Naive thymus-derived CD4-positive, alpha-beta T cell (primary cell): ENCODE measurements around the gene TRMT5. TPM values are rescaled to one million over a fixed set of nuclear protein-coding genes. Genes with fewer than 3 reads are reported as not detected.

Experiments used
- ATAC-seq: fragments of 150-1000 bp; cut with Tn5 transposase; 2 replicates; pipeline ENCODE4 v1.10.0; 2021; ENCODE audit warnings: mild to moderate bottlenecking, moderate library complexity
- CTCF ChIA-PET: fragments of 350-600 bp; sonication (Branson Sonifier 250); formaldehyde crosslinking; loops from one replicate; lab custom pipeline; 2021; ENCODE audit warnings: antibody characterized with exemption; lab: Charles Lee
- POLR2A ChIA-PET: fragments of 350-600 bp; sonication (Branson Sonifier 250); formaldehyde crosslinking; loops from one replicate; lab custom pipeline; 2021; ENCODE audit warnings: antibody characterized with exemption, inconsistent platforms; lab: Charles Lee
- DNase-seq, 9 donors: peaks; one replicate each; pipeline versions ENCODE4 v3.0.0 to v3.0.0-alpha.2; 2020 to 2022; ENCODE audit warnings: mixed read lengths in 1 of 9
- H3K27ac ChIP-seq: one replicate; pipeline ENCODE4 v1.7.0; 2013; ENCODE audit warnings: mild to moderate bottlenecking, low read depth, low read length, moderate library complexity
- H3K27me3 ChIP-seq, 2 donors: one replicate each; pipeline ENCODE4 v1.7.0; 2013; ENCODE audit warnings: low read length in 2 of 2, mild to moderate bottlenecking in 2 of 2, moderate library complexity in 2 of 2; ENCODE audit not compliant: control insufficient read depth in 2 of 2, insufficient read depth in 2 of 2
- H3K36me3 ChIP-seq, 3 experiments: 1 replicate in 2 of 3; 2 replicates in 1 of 3; pipeline ENCODE4 v1.7.0; 2013; ENCODE audit warnings: low read length in 3 of 3, mild to moderate bottlenecking in 3 of 3, moderate library complexity in 1 of 3; ENCODE audit not compliant: insufficient read depth in 3 of 3, control insufficient read depth in 2 of 3
- H3K4me1 ChIP-seq, 2 donors: one replicate each; pipeline ENCODE4 v1.7.0; 2013; ENCODE audit warnings: low read length in 2 of 2, mild to moderate bottlenecking in 2 of 2, moderate library complexity in 1 of 2; ENCODE audit not compliant: control insufficient read depth in 2 of 2, insufficient read depth in 2 of 2
- H3K4me3 ChIP-seq: 2 replicates; pipeline ENCODE4 v1.7.0; 2013; ENCODE audit warnings: mild to moderate bottlenecking, low read length
- H3K9me3 ChIP-seq, 3 experiments: 1 replicate in 2 of 3; 2 replicates in 1 of 3; pipeline ENCODE4 v1.7.0; 2013; ENCODE audit warnings: low read length in 3 of 3; ENCODE audit not compliant: control insufficient read depth in 2 of 3
- H3K27ac Mint-ChIP-seq, 9 donors: one replicate each; pipeline ENCODE4 v1.8.0; 2020 to 2022; ENCODE audit warnings: mixed read lengths in 9 of 9, mild to moderate bottlenecking in 8 of 9, moderate library complexity in 5 of 9, inconsistent platforms in 2 of 9
- H3K27me3 Mint-ChIP-seq, 5 donors: one replicate each; pipeline ENCODE4 v1.8.0; 2021 to 2022; ENCODE audit warnings: mixed read lengths in 5 of 5, mild to moderate bottlenecking in 1 of 5
- H3K36me3 Mint-ChIP-seq, 5 donors: one replicate each; pipeline ENCODE4 v1.8.0; 2020 to 2022; ENCODE audit warnings: mixed read lengths in 5 of 5, mild to moderate bottlenecking in 3 of 5, inconsistent platforms in 1 of 5
- H3K4me1 Mint-ChIP-seq, 7 donors: one replicate each; pipeline ENCODE4 v1.8.0; 2020 to 2022; ENCODE audit warnings: mixed read lengths in 7 of 7, mild to moderate bottlenecking in 3 of 7, inconsistent platforms in 1 of 7
- H3K4me3 Mint-ChIP-seq, 10 donors: one replicate each; pipeline ENCODE4 v1.8.0; 2020 to 2022; ENCODE audit warnings: mild to moderate bottlenecking in 10 of 10, mixed read lengths in 10 of 10, moderate library complexity in 6 of 10, inconsistent platforms in 2 of 10
- H3K9me3 Mint-ChIP-seq, 11 donors: one replicate each; pipeline ENCODE4 v1.8.0; 2020 to 2022; ENCODE audit warnings: mixed read lengths in 11 of 11, mild to moderate bottlenecking in 4 of 11, inconsistent platforms in 1 of 11, moderate library complexity in 1 of 11
- intact Hi-C, 2 donors: fragments of 100-400 bp; cut with micrococcal nuclease; formaldehyde crosslinking; loops; one replicate each; pipeline ENCODE4 v1.15.1; 2023
- polyA plus RNA-seq, 2 donors: library from polyadenylated mRNA; unstranded; fragments of 300-500 nt; fragmentation: Illumina TruSeq; gene quantifications; one replicate each; pipeline ENCODE4 v1.2.3, GENCODE V29; 2021
- total RNA-seq, 6 experiments: library from RNA in 5 of 6; stranded (reverse) in 5 of 6; gene quantifications; 1 replicate in 5 of 6; 2 replicates in 1 of 6; pipeline ENCODE4 v1.2.3 and lab custom pipeline; 2021 to 2026

The TRMT5 gene
- total and polyA plus RNA-seq, 7 experiments from 2014 or later = 1.9 to 10.6 (median 6.0) TPM

GRCh38 chr14:60935319-60935718 lies 45.6 kb downstream of the TRMT5 start:
- Histone ChIP-seq H3K9me3 (no peaks in the 10 kb centered on the region), H3K36me3 (no peaks in the 10 kb centered on the region), H3K27ac (no peak overlapping the region), H3K4me1 (no peaks in the 10 kb centered on the region), H3K27me3 (no peaks in the 10 kb centered on the region), H3K4me3 (no peak overlapping the region)
- Mint-ChIP-seq H3K27me3 (no peaks in the 10 kb centered on the region), H3K4me1 (peaks cover 0 to 10% (median 0%) of the 10 kb centered on the region in 7 donors), H3K4me3 (no peak overlapping the region), H3K27ac (no peak overlapping the region), H3K9me3 (peaks cover 0 to 13% (median 2%) of the 10 kb centered on the region in 11 donors), H3K36me3 (peaks cover 3 to 44% (median 25%) of the 10 kb centered on the region in 5 donors)
- intact Hi-C loops = no loop called here
- ATAC-seq = no peak
- CTCF ChIA-PET = no interaction called here
- POLR2A ChIA-PET = no interaction called here
- no peak for DNase-seq

DNA sequence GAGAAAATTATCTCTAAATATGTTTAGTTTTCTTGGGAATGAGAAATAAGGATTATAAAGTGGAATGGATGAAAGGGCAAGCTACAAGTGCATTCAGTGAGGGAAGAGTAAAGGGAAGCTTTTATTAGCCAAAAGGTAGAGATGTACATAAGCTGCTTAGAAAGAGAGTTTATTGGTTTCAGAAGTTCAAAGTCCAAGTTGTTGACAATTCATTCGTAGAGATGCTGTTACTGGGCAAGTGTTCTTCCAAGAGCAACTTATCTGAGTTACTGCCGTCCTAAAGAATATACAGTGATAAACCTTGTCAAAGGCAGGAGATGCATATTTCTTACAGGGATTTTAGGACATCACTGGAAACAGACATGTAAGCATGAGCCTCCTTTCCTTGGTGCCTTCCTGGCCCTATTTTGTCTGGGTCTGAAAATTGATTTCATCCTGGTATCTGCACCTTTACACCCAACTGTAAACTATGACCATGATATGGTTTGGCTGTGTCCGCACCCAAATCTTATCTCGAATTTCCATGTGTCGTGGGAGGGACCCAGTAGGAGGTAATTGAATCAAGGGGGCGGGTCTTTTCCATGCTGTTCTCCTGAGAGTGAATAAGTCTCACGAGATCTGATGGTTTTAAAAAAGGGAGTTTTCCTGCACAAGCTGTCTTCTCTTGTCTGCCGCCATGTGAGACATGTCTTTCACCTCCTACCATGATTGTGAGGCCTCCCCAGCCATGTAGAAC lies 46.8 kb downstream of the TRMT5 start:
- Mint-ChIP-seq H3K27me3 (no peaks in the 10 kb centered on the region), H3K4me1 (peaks cover 0 to 8% (median 0%) of the 10 kb centered on the region in 7 donors), H3K4me3 (no peak overlapping the region), H3K36me3 (peaks cover 3 to 39% (median 23%) of the 10 kb centered on the region in 5 donors), H3K27ac (no peak overlapping the region), H3K9me3 (peaks cover 0 to 10% (median 2%) of the 10 kb centered on the region in 11 donors)
- H3K27ac ChIP-seq = no peak overlapping the region
- no peaks in the 10 kb centered on the region for H3K36me3 ChIP-seq
- ChIA-PET CTCF (interaction anchor here (0.6 kb wide), 1 partner anchor 95 kb away, joined by 3 read pairs; no protein-coding TSS in a partner anchor), POLR2A (no interaction called here)
- no peak overlapping the region for H3K4me3 ChIP-seq
- DNase-seq (no peak), ATAC-seq (no peak)
- no peaks in the 10 kb centered on the region for H3K27me3 ChIP-seq
- H3K4me1 ChIP-seq = no peaks in the 10 kb centered on the region
- intact Hi-C loops = no loop called here
- no peaks in the 10 kb centered on the region for H3K9me3 ChIP-seq

GRCh38 chr14:60931218-60931617 lies 49.7 kb downstream of the TRMT5 start:
- ATAC-seq (no peak), DNase-seq (no peak)
- H3K36me3 ChIP-seq = no peaks in the 10 kb centered on the region
- no peak overlapping the region for H3K4me3 ChIP-seq
- no peak overlapping the region for H3K4me3 Mint-ChIP-seq
- H3K27me3 Mint-ChIP-seq = no peaks in the 10 kb centered on the region
- no peaks in the 10 kb centered on the region for H3K4me1 ChIP-seq
- H3K27ac ChIP-seq = no peak overlapping the region
- CTCF ChIA-PET = no interaction called here
- H3K9me3 Mint-ChIP-seq = peaks cover 0 to 6% (median 0%) of the 10 kb centered on the region in 11 donors
- peaks cover 3 to 36% (median 27%) of the 10 kb centered on the region in 5 donors for H3K36me3 Mint-ChIP-seq
- no peaks in the 10 kb centered on the region for H3K9me3 ChIP-seq
- intact Hi-C loops = no loop called here
- H3K4me1 Mint-ChIP-seq = peaks cover 0 to 12% (median 0%) of the 10 kb centered on the region in 7 donors
- POLR2A ChIA-PET = interaction anchor here (0.6 kb wide), 1 partner anchor 680 kb away, joined by 3 read pairs; no protein-coding TSS in a partner anchor
- H3K27ac Mint-ChIP-seq = no peak overlapping the region
- H3K27me3 ChIP-seq = no peaks in the 10 kb centered on the region

- Mint-ChIP-seq H3K27ac (no peak overlapping the region), H3K36me3 (peaks cover 0 to 17% (median 12%) of the 10 kb centered on the region in 5 donors), H3K27me3 (no peaks in the 10 kb centered on the region), H3K4me1 (peaks cover 0 to 9% (median 0%) of the 10 kb centered on the region in 7 donors), H3K4me3 (no peak overlapping the region), H3K9me3 (peaks cover 0 to 1% (median 0%) of the 10 kb centered on the region in 11 donors)
- intact Hi-C loops = no loop called here
- DNase-seq (no peak), ATAC-seq (no peak)
- H3K36me3 ChIP-seq = no peaks in the 10 kb centered on the region
- no peaks in the 10 kb centered on the region for H3K4me1 ChIP-seq
- ChIA-PET CTCF (no interaction called here), POLR2A (no interaction called here)
- H3K27ac ChIP-seq = no peak overlapping the region
- no peak overlapping the region for H3K4me3 ChIP-seq
- H3K27me3 ChIP-seq = no peaks in the 10 kb centered on the region
- no peaks in the 10 kb centered on the region for H3K9me3 ChIP-seq
These were observed 54.9 kb downstream of the TRMT5 start for GRCh38 chr14:60926002-60926401.

DNA sequence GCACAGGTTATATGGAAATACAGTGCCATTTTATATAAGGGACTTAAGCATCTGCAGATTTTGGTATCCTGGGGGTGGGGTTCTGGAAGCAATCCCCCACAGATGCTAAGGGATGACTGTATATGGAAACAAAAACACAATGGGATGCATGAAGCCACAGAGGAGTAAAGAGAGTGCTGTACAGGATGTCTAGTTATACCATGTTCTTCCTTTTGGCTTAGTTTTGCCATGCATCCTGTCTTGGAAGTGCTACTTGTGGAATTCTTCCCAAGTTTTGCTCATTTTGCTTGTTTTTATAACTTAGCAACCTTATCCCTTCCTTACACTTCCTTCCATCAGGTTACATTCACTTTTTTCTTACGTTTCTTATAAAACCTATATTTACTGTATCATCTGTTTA lies 55.6 kb downstream of the TRMT5 start:
- ATAC-seq = no peak
- no peak overlapping the region for H3K4me3 Mint-ChIP-seq
- intact Hi-C loops = no loop called here

GRCh38 chr14:60922050-60922449 lies 58.8 kb downstream of the TRMT5 start:
- ChIA-PET POLR2A (no interaction called here), CTCF (no interaction called here)
- DNase-seq (no peak), ATAC-seq (no peak)
- intact Hi-C loops = no loop called here
- Mint-ChIP-seq H3K36me3 (peaks cover 0 to 27% (median 24%) of the 10 kb centered on the region in 5 donors), H3K4me3 (no peak overlapping the region), H3K27ac (no peak overlapping the region), H3K9me3 (no peaks in the 10 kb centered on the region), H3K4me1 (peaks cover 0 to 1% (median 0%) of the 10 kb centered on the region in 7 donors), H3K27me3 (no peaks in the 10 kb centered on the region)
- Histone ChIP-seq H3K4me1 (no peaks in the 10 kb centered on the region), H3K4me3 (no peak overlapping the region), H3K27ac (no peak overlapping the region), H3K36me3 (peaks cover 0 to 4% (median 0%) of the 10 kb centered on the region in 3 experiments), H3K9me3 (no peaks in the 10 kb centered on the region), H3K27me3 (no peaks in the 10 kb centered on the region)

More for the DNA sequence above, 55.6 kb downstream of the TRMT5 start:
- DNase-seq = no peak
- ChIA-PET POLR2A (no interaction called here), CTCF (no interaction called here)
- Histone ChIP-seq H3K4me1 (no peaks in the 10 kb centered on the region), H3K27me3 (no peaks in the 10 kb centered on the region), H3K27ac (no peak overlapping the region), H3K36me3 (no peaks in the 10 kb centered on the region), H3K9me3 (no peaks in the 10 kb centered on the region), H3K4me3 (no peak overlapping the region)
- peaks cover 0 to 5% (median 0%) of the 10 kb centered on the region in 7 donors for H3K4me1 Mint-ChIP-seq
- no peaks in the 10 kb centered on the region for H3K9me3 Mint-ChIP-seq
- H3K36me3 Mint-ChIP-seq = peaks cover 0 to 17% (median 12%) of the 10 kb centered on the region in 5 donors
- H3K27ac Mint-ChIP-seq = no peak overlapping the region
- no peaks in the 10 kb centered on the region for H3K27me3 Mint-ChIP-seq
